Central memory CD8-positive, alpha-beta T cell (primary cell): Measurements from ENCODE around the gene EIPR1.

Experiments used
- ATAC-seq: fragments of 150-1000 bp; cut with Tn5 transposase; replicated peaks from 2 replicates; pipeline ENCODE4 v1.10.0; 2022; ENCODE audit warnings: mild to moderate bottlenecking, moderate FRiP score, moderate number of reproducible peaks; ENCODE audit not compliant: poor library complexity, severe bottlenecking; ENCODE audit errors: extremely low read depth
- DNase-seq, 2 donors: peaks; one replicate each; pipeline ENCODE4 v3.0.0; 2021; ENCODE audit warnings: low spot score in 2 of 2
- H3K27ac Mint-ChIP-seq: one replicate; pipeline ENCODE4 v1.8.0; 2022; ENCODE audit warnings: low read depth, mild to moderate bottlenecking, moderate library complexity, mixed read lengths
- H3K27me3 Mint-ChIP-seq: one replicate; pipeline ENCODE4 v1.8.0; 2022; ENCODE audit warnings: mixed read lengths
- H3K36me3 Mint-ChIP-seq: one replicate; pipeline ENCODE4 v1.8.0; 2022; ENCODE audit warnings: mild to moderate bottlenecking, moderate library complexity, mixed read lengths; ENCODE audit not compliant: insufficient read depth
- H3K4me1 Mint-ChIP-seq: one replicate; pipeline ENCODE4 v1.8.0; 2022; ENCODE audit warnings: mixed read lengths
- H3K4me3 Mint-ChIP-seq: one replicate; pipeline ENCODE4 v1.8.0; 2022; ENCODE audit warnings: mild to moderate bottlenecking, moderate library complexity, mixed read lengths
- H3K9me3 Mint-ChIP-seq: one replicate; pipeline ENCODE4 v1.8.0; 2022; ENCODE audit warnings: mixed read lengths

The EIPR1 gene

DNA sequence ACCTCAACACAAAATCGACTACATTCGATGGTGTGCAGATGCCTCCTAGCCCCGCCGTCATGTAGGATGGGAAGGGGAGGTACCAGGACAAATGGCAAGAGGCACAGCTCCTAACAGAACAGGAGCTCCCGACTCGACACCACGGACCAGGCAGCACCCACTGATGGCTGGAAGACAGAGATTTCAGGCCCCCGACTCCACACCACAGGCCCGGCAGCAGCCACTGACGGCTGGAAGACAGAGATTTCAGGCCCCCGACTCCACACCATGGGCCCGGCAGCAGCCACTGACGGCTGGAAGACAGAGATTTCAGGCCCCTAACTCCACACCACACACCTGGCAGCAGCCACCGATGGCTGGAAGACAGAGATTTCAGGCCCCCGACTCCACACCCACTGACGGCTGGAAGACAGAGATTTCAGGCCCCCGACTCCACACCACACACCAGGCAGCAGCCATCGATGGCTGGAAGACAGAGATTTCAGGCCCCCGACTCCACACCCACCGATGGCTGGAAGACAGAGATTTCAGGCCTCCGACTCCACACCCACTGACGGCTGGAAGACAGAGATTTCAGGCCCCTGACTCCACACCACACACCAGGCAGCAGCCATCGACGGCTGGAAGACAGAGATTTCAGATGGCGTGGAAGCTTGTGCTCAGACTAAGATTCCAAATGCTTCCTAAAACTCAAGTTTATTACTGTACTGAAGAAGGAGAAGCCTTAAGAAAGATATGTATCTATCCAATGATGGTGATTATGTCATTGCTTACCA is 135.5 kb downstream of the EIPR1 start:
- H3K27me3 Mint-ChIP-seq, result no peaks in the 10 kb centered on the region
- H3K9me3 Mint-ChIP-seq, result no peaks in the 10 kb centered on the region
- DNase-seq (no peak), ATAC-seq (no peak)
- peaks cover 6% of the 10 kb centered on the region for H3K36me3 Mint-ChIP-seq
- H3K27ac Mint-ChIP-seq, result peak overlapping the region; percentile 68
- H3K4me1 Mint-ChIP-seq, result peaks cover 37% of the 10 kb centered on the region
- H3K4me3 Mint-ChIP-seq, result peak overlapping the region; percentile 49

DNA sequence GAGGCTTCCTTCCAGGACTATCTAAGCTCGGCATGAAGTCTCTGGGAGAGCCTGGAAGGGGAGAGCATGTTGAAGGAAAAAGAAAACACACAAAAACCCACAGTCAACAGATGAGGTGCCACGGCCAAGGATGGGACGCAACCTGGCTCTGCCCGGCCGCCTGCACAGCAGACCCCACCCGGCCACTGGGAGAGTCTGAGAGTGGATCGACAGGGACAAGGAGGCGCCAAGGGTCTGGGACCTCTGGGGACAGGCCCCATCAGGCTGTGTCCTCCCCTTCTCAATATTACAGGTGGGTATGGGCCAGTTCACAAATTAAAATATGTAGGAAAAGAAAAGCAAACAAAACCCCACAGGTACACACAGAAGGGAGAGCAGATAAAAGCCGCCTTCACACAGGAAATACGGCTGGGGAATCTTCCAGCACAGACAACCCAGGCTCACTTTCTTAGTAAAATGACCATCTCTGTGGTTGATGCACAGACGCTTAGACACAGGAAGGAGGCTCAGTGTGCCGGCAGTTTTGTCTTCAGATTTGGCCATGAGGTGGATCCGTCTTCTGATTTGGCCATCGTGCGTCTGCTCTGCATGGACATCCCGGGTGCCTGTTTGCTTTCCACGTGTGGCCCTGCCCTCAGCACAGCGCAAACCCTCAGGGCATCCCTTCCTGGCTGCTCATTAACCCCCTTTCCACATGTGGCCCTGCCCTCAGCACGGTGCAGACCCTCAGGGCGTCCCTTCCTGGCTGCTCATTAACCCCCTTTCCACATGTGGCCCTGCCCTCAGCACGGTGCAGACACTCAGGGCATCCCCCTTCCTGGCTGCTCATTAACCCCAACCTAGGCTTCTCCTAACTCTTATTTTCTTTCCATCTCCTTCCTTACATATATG is 138.4 kb downstream of the EIPR1 start:
- Mint-ChIP-seq H3K27ac (no peak overlapping the region), H3K4me3 (no peak overlapping the region), H3K9me3 (no peaks in the 10 kb centered on the region), H3K36me3 (peaks cover 12% of the 10 kb centered on the region), H3K4me1 (peaks cover 30% of the 10 kb centered on the region), H3K27me3 (no peaks in the 10 kb centered on the region)
- DNase-seq (no peak), ATAC-seq (peak; percentile 47)

DNA sequence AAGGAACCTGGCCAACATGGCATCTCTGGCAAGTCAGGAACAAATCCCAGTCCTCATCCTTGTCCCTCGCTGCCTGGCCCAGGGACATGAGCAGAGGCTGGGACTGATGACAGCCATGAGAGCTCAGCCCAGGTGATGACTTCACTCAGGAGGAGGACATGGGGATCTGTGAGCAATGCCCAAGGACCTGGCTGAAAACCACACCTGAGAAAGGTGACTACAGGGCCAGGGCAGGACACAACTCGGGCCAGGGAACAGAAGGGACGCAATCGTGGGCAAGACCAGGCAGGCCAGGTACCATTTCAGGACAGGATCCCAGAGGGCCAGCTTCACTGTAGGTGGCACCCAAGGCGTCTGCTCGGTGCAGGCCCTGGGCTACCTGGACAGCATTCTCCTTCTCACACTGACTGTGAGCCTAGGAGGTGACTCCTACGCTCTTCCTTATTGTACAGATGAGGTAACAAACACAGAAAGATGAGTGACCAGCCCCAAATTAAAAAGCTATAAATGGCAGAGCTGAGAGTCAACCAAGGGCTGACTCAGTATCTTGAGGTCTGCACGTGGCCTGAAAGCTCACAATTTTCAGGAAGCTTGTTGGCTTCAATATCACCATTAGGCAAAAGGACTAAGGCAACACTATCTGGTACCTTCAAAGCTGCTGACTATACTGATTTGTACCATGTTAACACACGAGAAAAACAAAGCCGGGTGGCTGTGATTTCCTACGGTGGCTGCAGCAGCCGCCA is 141.1 kb downstream of the EIPR1 start:
- H3K9me3 Mint-ChIP-seq, result no peaks in the 10 kb centered on the region
- no peaks in the 10 kb centered on the region for H3K27me3 Mint-ChIP-seq
- peaks cover 7% of the 10 kb centered on the region for H3K36me3 Mint-ChIP-seq
- H3K4me3 Mint-ChIP-seq, result no peak overlapping the region
- ATAC-seq (no peak), DNase-seq (no peak)
- H3K4me1 Mint-ChIP-seq, result peaks cover 11% of the 10 kb centered on the region
- no peak overlapping the region for H3K27ac Mint-ChIP-seq

DNA sequence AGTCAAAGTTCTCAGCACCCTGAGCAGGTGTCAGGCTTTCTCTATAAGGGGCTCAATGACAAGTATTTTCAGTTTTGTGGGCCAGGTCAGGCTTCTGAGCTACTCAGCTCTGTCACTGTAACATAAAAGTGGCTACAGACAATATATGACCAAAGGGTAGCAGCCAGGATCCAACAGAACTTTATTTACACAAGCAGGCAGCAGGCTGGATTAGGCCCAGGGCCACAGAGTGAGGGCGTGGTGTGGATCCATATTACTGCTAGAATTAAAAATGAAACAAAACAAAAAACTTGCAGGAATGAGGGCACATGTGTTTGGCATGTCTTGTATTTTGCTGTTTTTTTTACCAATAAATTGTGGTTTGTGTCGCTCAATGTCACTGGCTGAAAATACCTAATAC is 143.7 kb downstream of the EIPR1 start:
- ATAC-seq (no peak), DNase-seq (no peak)
- no peak overlapping the region for H3K4me3 Mint-ChIP-seq
- no peaks in the 10 kb centered on the region for H3K27me3 Mint-ChIP-seq
- H3K36me3 Mint-ChIP-seq, result peaks cover 7% of the 10 kb centered on the region
- no peak overlapping the region for H3K27ac Mint-ChIP-seq
- no peaks in the 10 kb centered on the region for H3K9me3 Mint-ChIP-seq
- peaks cover 8% of the 10 kb centered on the region for H3K4me1 Mint-ChIP-seq

DNA sequence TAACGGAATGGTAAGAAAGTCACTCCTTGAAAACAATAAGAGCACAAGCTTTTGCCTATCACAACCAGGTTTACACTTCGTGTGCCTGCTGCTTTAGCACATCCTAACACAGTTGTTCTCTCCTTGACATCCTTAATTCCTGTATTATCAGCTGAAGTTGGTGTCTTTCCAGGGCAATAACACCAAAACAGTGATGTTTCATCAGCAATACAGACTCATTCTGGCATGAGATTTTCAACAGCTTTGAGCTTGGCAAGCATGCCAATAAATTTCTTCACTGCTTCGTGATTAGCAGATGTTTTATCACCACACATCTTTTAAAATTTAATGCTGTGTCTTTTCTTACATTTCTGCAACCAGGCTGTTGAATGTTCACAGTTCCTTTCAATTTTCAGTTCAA is 148.4 kb downstream of the EIPR1 start:
- ATAC-seq (no peak), DNase-seq (no peak)
- Mint-ChIP-seq H3K27ac (no peak overlapping the region), H3K36me3 (peaks cover 2% of the 10 kb centered on the region), H3K4me3 (no peak overlapping the region), H3K4me1 (peaks cover 16% of the 10 kb centered on the region), H3K27me3 (no peaks in the 10 kb centered on the region), H3K9me3 (no peaks in the 10 kb centered on the region)

DNA sequence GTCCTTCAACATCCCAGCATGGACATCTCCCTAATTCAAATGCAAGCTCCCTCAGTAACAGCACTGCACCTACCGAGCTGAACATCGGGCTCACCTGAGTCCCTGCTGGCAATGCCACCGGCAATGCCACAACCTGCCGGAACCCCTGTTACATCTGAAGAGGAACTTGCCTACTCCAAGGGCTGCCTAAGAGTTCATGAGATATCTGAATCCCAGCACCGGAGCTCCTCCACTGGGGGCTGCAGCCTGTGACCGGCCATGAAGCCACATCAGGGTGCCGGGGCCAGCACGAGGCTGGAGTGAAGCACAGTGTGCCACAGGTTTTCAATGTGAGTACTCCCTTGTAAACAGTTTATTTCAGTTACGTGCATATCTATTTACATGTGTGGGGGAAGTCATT is 152.9 kb downstream of the EIPR1 start:
- Mint-ChIP-seq H3K36me3 (peaks cover 4% of the 10 kb centered on the region), H3K27me3 (no peaks in the 10 kb centered on the region), H3K27ac (peak overlapping the region; percentile 97), H3K9me3 (no peaks in the 10 kb centered on the region), H3K4me1 (peaks cover 40% of the 10 kb centered on the region), H3K4me3 (no peak overlapping the region)
- ATAC-seq (no peak), DNase-seq (no peak)

DNA sequence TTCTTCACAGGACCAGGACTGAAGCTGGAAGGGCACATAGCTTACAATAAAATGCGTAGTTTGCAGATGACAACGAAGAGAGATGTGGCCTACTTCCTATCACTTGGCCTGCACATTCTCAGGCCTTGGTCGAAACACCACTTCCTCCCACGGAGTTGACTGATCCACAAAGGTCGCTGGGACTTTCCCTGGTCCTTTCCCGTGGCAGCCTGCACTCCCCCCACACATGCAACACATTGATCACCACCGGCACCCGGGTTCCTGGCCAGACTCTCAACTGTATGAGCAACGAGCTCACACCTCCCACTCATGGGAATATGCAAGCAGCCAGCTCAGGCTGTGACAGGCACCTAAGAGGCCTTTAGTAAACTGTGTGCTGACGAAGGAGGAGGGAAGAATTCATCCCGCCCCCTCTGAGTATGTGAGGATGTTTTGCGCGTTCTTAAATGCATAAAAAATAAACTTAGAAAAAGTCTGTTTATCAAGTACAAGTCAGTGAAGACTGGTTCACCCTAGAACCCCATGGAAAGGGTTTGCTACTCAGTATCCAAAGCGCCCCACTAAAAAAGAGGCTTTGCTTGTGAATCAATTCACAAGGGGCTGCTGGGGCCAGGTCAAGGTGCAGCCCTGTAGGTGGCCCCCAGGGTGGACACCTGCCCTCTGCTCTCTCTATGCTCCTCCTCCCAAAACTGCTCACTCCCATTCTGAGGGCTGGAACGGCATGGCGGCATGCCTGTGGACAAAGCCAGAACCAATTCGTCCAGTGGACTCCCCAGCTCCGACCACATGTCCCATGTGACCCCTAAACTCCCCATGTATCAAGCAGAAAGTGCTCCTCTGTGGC is 154.3 kb downstream of the EIPR1 start:
- peak overlapping the region; percentile 97 for H3K27ac Mint-ChIP-seq
- H3K27me3 Mint-ChIP-seq, result no peaks in the 10 kb centered on the region
- DNase-seq (peak; percentile 34 to 68), ATAC-seq (peak; percentile 85)
- H3K4me1 Mint-ChIP-seq, result peaks cover 40% of the 10 kb centered on the region
- H3K9me3 Mint-ChIP-seq, result no peaks in the 10 kb centered on the region
- H3K4me3 Mint-ChIP-seq, result peak overlapping the region; percentile 31
- H3K36me3 Mint-ChIP-seq, result peaks cover 4% of the 10 kb centered on the region

DNA sequence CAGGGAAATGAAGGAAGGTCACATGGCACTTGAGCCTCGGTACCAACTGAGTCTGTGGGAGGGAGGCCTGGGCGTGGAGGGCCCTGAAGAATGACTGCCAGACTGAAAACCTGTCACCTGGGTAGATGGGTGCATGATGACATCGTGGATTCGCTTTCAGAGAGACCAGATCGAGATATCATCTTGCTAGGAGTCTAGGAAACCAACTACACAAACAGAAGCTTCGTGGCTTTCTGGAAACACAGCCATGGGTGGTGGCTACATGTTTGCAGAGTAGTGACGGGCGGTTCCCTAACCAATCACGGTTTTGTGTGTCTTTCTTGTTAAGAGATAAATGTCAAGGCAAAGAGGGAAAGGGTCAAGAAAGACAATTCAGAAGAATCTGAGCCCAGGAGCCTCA is 155.0 kb downstream of the EIPR1 start:
- Mint-ChIP-seq H3K4me3 (peak overlapping the region; percentile 31), H3K9me3 (no peaks in the 10 kb centered on the region), H3K36me3 (peaks cover 4% of the 10 kb centered on the region), H3K27me3 (no peaks in the 10 kb centered on the region), H3K4me1 (peaks cover 45% of the 10 kb centered on the region), H3K27ac (peak overlapping the region; percentile 97)
- ATAC-seq (peak; percentile 72), DNase-seq (peak in 1 of 2 donors; percentile 61)

DNA sequence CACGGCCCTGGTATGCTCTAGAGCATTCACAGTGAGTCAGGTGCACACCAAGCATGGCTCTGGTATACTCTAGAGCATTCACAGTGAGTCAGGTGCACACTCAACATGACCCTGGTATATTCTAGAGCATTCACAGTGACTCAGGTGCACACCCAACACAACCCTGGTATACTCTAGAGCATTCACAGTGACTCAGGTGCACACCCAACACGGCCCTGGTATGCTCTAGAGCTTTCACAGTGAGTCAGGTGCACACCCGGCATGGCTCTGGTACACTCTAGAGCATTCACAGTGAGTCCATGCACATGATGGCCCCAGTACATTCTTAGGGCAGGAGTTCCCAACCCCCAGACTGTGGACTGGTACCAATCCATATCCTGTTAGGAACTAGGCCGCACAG is 158.1 kb downstream of the EIPR1 start:
- H3K4me1 Mint-ChIP-seq, result peaks cover 55% of the 10 kb centered on the region

DNA sequence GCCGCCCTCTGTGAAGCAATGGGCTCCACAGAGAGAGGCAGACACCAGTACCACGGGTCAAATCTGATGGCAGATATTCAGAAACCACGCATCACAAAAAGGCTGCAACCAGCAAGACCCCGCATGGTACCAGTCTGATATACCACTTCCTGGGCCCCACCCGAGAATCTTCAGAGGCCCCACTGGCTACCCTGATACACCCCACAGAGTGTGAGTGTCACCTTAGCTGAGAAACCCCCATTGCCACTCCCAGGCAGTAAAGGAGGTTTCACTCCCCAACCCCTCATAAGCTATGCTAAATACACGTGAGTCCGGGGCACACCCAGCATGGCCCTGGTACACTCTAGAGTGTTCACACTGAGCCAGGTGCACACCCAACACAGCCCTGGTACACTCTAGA is 160.0 kb downstream of the EIPR1 start:
- ATAC-seq (peak; percentile 34), DNase-seq (no peak)
- no peaks in the 10 kb centered on the region for H3K9me3 Mint-ChIP-seq
- no peak overlapping the region for H3K4me3 Mint-ChIP-seq
- peaks cover 42% of the 10 kb centered on the region for H3K4me1 Mint-ChIP-seq
- H3K36me3 Mint-ChIP-seq, result peaks cover 4% of the 10 kb centered on the region
- H3K27ac Mint-ChIP-seq, result peak overlapping the region; percentile 65
- no peaks in the 10 kb centered on the region for H3K27me3 Mint-ChIP-seq

More for the DNA sequence above, 158.1 kb downstream of the EIPR1 start:
- Mint-ChIP-seq H3K36me3 (peaks cover 4% of the 10 kb centered on the region), H3K27ac (no peak overlapping the region), H3K4me3 (no peak overlapping the region), H3K9me3 (no peaks in the 10 kb centered on the region), H3K27me3 (no peaks in the 10 kb centered on the region)
- ATAC-seq, result no peak
- no peak for DNase-seq

DNA sequence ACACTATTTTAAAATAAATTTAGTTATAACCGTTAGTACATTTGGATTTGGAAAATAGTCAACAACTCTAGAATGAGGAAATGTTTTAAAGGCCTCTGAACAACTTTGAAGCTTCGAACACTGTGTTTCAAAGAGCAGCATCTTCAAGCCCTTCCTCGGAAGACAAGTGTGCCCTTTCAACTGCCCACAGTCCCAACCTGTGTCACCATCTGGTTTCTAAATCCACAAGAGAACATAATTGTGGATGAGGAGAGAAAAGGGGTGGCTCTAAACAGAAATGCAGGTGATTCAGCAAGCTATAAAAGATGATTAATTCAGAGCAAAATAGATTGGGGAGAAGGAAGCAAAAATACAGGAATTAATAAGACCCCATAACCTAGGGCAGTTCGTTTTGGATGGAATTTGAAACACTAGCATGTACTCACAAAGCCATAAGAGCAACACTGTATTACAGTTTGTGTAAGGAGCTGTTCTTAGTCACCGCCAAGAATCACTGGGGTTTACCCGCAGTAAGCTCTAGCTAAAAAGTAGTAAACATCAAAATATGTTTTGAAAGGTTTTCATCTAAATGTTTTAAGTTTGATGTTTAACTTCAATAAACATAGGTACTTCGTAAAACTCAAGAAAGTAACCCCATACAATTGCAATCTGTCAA is 160.7 kb downstream of the EIPR1 start:
- Mint-ChIP-seq H3K4me1 (peaks cover 35% of the 10 kb centered on the region), H3K27me3 (no peaks in the 10 kb centered on the region), H3K27ac (peak overlapping the region; percentile 65), H3K9me3 (no peaks in the 10 kb centered on the region), H3K4me3 (no peak overlapping the region), H3K36me3 (peaks cover 6% of the 10 kb centered on the region)
- no peak for DNase-seq
- no peak for ATAC-seq
